Measurements from ENCODE around the gene PDK1.
A peak's percentile ranks its signal among the peaks of the same experiment; 100 is the strongest.

The PDK1 gene

GRCh38 chr2:172630181-172630580 lies 74.3 kb downstream of the PDK1 start:
- H3K4me3 ChIP-seq (ENCODE audit: low read depth, low read length), result no peak overlapping the region
- in situ Hi-C loops (cut with HindIII; ENCODE audit: low sequenced_read_pairs), result no loop called here
- no peak for TF ChIP-seq CTCF (IDR thresholded peaks at IDR 0.05; ENCODE audit: low read depth, low read length, missing control alignments)
- no peak for DNase-seq (ENCODE audit: low read depth)

- no peak for DNase-seq (ENCODE audit: low read depth)
- no peak overlapping the region for H3K4me3 ChIP-seq (ENCODE audit: low read depth, low read length)
- no peak for TF ChIP-seq CTCF (IDR thresholded peaks at IDR 0.05; ENCODE audit: low read depth, low read length, missing control alignments)
- in situ Hi-C loops (cut with HindIII; ENCODE audit: low sequenced_read_pairs), result no loop called here
Measured at GRCh38 chr2:172634477-172634876, 78.6 kb downstream of the PDK1 start.

- DNase-seq (ENCODE audit: low read depth), result no peak
- TF ChIP-seq CTCF (IDR thresholded peaks at IDR 0.05; ENCODE audit: low read depth, low read length, missing control alignments), result no peak
- no peak overlapping the region for H3K4me3 ChIP-seq (ENCODE audit: low read depth, low read length)
- in situ Hi-C loops (cut with HindIII; ENCODE audit: low sequenced_read_pairs), result no loop called here
Measured at GRCh38 chr2:172635548-172635947, 79.7 kb downstream of the PDK1 start.

GRCh38 chr2:172639256-172639655 lies 83.4 kb downstream of the PDK1 start:
- in situ Hi-C loops (cut with HindIII; ENCODE audit: low sequenced_read_pairs), result no loop called here
- DNase-seq (ENCODE audit: low read depth), result no peak
- no peak for TF ChIP-seq CTCF (IDR thresholded peaks at IDR 0.05; ENCODE audit: low read depth, low read length, missing control alignments)
- no peak overlapping the region for H3K4me3 ChIP-seq (ENCODE audit: low read depth, low read length)

GRCh38 chr2:172639823-172640222 lies 83.9 kb downstream of the PDK1 start:
- TF ChIP-seq CTCF (IDR thresholded peaks at IDR 0.05; ENCODE audit: low read depth, low read length, missing control alignments), result no peak

GRCh38 chr2:172640389-172640788 lies 84.5 kb downstream of the PDK1 start:
- TF ChIP-seq CTCF (IDR thresholded peaks at IDR 0.05; ENCODE audit: low read depth, low read length, missing control alignments), result no peak
- no peak for DNase-seq (ENCODE audit: low read depth)
- in situ Hi-C loops (cut with HindIII; ENCODE audit: low sequenced_read_pairs), result no loop called here
- no peak overlapping the region for H3K4me3 ChIP-seq (ENCODE audit: low read depth, low read length)

More at GRCh38 chr2:172639823-172640222, 83.9 kb downstream of the PDK1 start:
- peak; percentile 71 for DNase-seq (ENCODE audit: low read depth)
- no peak overlapping the region for H3K4me3 ChIP-seq (ENCODE audit: low read depth, low read length)
- in situ Hi-C loops (cut with HindIII; ENCODE audit: low sequenced_read_pairs), result no loop called here
